Ectodermal cell (in vitro differentiated cells): Measurements from ENCODE around the gene INTS3.

Experiments
- H3K27ac ChIP-seq: 2 replicates; pipeline ENCODE4 v1.7.0; 2013; ENCODE audit warnings: mild to moderate bottlenecking, low read depth, low read length; ENCODE audit not compliant: insufficient read depth, poor library complexity, severe bottlenecking
- H3K27me3 ChIP-seq: 2 replicates; pipeline ENCODE4 v1.7.0; 2013; ENCODE audit warnings: mild to moderate bottlenecking, low read length; ENCODE audit not compliant: insufficient read depth, control insufficient read depth, poor library complexity, severe bottlenecking
- H3K36me3 ChIP-seq: one replicate; pipeline ENCODE4 v1.7.0; 2013; ENCODE audit warnings: low read length; ENCODE audit not compliant: control insufficient read depth, insufficient read depth
- H3K4me1 ChIP-seq: one replicate; pipeline ENCODE4 v1.7.0; 2013; ENCODE audit warnings: low read length; ENCODE audit not compliant: control insufficient read depth, insufficient read depth
- H3K4me3 ChIP-seq: 2 replicates; pipeline ENCODE4 v1.7.0; 2013; ENCODE audit warnings: low read depth, low read length, control low read depth; ENCODE audit not compliant: insufficient read depth
- H3K9me3 ChIP-seq: 2 replicates; pipeline ENCODE4 v1.7.0; 2013; ENCODE audit warnings: mild to moderate bottlenecking, low read length, moderate library complexity; ENCODE audit not compliant: control insufficient read depth
- WGBS, 2 experiments: methylation state at CpG; one replicate each; pipeline ENCODE4 v1.1.7; 2013; ENCODE audit warnings: missing lambda C conversion rate in 2 of 2; 5-methylcytosine and 5-hydroxymethylcytosine counted together

INTS3 gene

GRCh38 chr1:153790313-153790965, 62.6 kb downstream of the INTS3 start:
- no peak overlapping the region for H3K4me3 ChIP-seq
- no peaks in the 10 kb centered on the region for H3K36me3 ChIP-seq
- no peak overlapping the region for H3K27ac ChIP-seq
- peaks cover 34% of the 10 kb centered on the region for H3K4me1 ChIP-seq
- H3K27me3 ChIP-seq, result no peaks in the 10 kb centered on the region
- H3K9me3 ChIP-seq, result no peaks in the 10 kb centered on the region
- WGBS, 2 experiments, result 87 to 89% methylated on average over 16 of the region's 16 CpGs

GRCh38 chr1:153790966-153791647, 63.3 kb downstream of the INTS3 start:
- no peak overlapping the region for H3K4me3 ChIP-seq

GRCh38 chr1:153791648-153792253, 63.9 kb downstream of the INTS3 start:
- Histone ChIP-seq H3K4me3 (no peak overlapping the region), H3K27ac (no peak overlapping the region), H3K9me3 (no peaks in the 10 kb centered on the region), H3K27me3 (no peaks in the 10 kb centered on the region), H3K4me1 (peaks cover 46% of the 10 kb centered on the region), H3K36me3 (no peaks in the 10 kb centered on the region)
- WGBS, 2 experiments, result 82 to 89% methylated on average over 16 of the region's 16 CpGs

More at GRCh38 chr1:153790966-153791647, 63.3 kb downstream of the INTS3 start:
- WGBS, 2 experiments, result 94% methylated on average over 9 of the region's 9 CpGs
- Histone ChIP-seq H3K27ac (no peak overlapping the region), H3K9me3 (no peaks in the 10 kb centered on the region), H3K27me3 (no peaks in the 10 kb centered on the region), H3K36me3 (no peaks in the 10 kb centered on the region), H3K4me1 (peaks cover 41% of the 10 kb centered on the region)

GRCh38 chr1:153792631-153793041, 64.8 kb downstream of the INTS3 start:
- Histone ChIP-seq H3K4me3 (no peak overlapping the region), H3K9me3 (no peaks in the 10 kb centered on the region), H3K27me3 (no peaks in the 10 kb centered on the region), H3K4me1 (peaks cover 50% of the 10 kb centered on the region), H3K27ac (peak overlapping the region; percentile 90), H3K36me3 (no peaks in the 10 kb centered on the region)
- 82 to 83% methylated on average over 11 of the region's 11 CpGs for WGBS, 2 experiments

GRCh38 chr1:153793261-153793972, 65.6 kb downstream of the INTS3 start:
- H3K36me3 ChIP-seq, result no peaks in the 10 kb centered on the region
- H3K9me3 ChIP-seq, result no peaks in the 10 kb centered on the region
- H3K4me1 ChIP-seq, result peaks cover 53% of the 10 kb centered on the region
- WGBS, 2 experiments, result 31 to 34% methylated on average over 9 of the region's 9 CpGs
- H3K27ac ChIP-seq, result peak overlapping the region; percentile 90
- peak overlapping the region; percentile 50 for H3K4me3 ChIP-seq
- no peaks in the 10 kb centered on the region for H3K27me3 ChIP-seq

GRCh38 chr1:153793973-153794615, 66.2 kb downstream of the INTS3 start:
- H3K27ac ChIP-seq, result peak overlapping the region; percentile 90
- H3K27me3 ChIP-seq, result no peaks in the 10 kb centered on the region
- H3K4me1 ChIP-seq, result peaks cover 53% of the 10 kb centered on the region
- H3K9me3 ChIP-seq, result no peaks in the 10 kb centered on the region
- WGBS, 2 experiments, result 53 to 64% methylated on average over 12 of the region's 12 CpGs
- H3K4me3 ChIP-seq, result peak overlapping the region; percentile 50
- no peaks in the 10 kb centered on the region for H3K36me3 ChIP-seq

GRCh38 chr1:153794624-153795329, 66.9 kb downstream of the INTS3 start:
- peaks cover 53% of the 10 kb centered on the region for H3K4me1 ChIP-seq
- H3K36me3 ChIP-seq, result peaks cover 6% of the 10 kb centered on the region
- peak overlapping the region; percentile 50 for H3K4me3 ChIP-seq
- no peaks in the 10 kb centered on the region for H3K27me3 ChIP-seq
- WGBS, 2 experiments, result 6 to 8% methylated on average over 14 of the region's 14 CpGs
- no peaks in the 10 kb centered on the region for H3K9me3 ChIP-seq
- peak overlapping the region; percentile 90 for H3K27ac ChIP-seq

GRCh38 chr1:153795330-153795837, 67.5 kb downstream of the INTS3 start:
- peaks cover 53% of the 10 kb centered on the region for H3K4me1 ChIP-seq

More at GRCh38 chr1:153795330-153795837, 67.5 kb downstream of the INTS3 start:
- Histone ChIP-seq H3K36me3 (peaks cover 6% of the 10 kb centered on the region), H3K9me3 (no peaks in the 10 kb centered on the region), H3K27ac (peak overlapping the region; percentile 90), H3K4me3 (peak overlapping the region; percentile 50), H3K27me3 (no peaks in the 10 kb centered on the region)
- WGBS, 2 experiments, result 77 to 80% methylated on average over 18 of the region's 18 CpGs
